H9 (cell line): Measurements from ENCODE around the gene KCTD6. TPM values are rescaled to one million over a fixed set of nuclear protein-coding genes. Genes with fewer than 3 reads are reported as not detected.

ENCODE experiments used
- DNase-seq: peaks from one replicate; pipeline ENCODE4 v3.0.0-alpha.2; 2017
- H2AFZ ChIP-seq: one replicate; pipeline ENCODE4 v1.6.1; 2013; ENCODE audit warnings: mild to moderate bottlenecking, low read length, control low read depth, moderate library complexity
- H2AK5ac ChIP-seq: 2 replicates; pipeline ENCODE4 v1.6.1; 2013; ENCODE audit warnings: low read length, control low read depth, mixed read lengths; ENCODE audit not compliant: insufficient read length
- H2BK120ac ChIP-seq: one replicate; pipeline ENCODE4 v1.6.1; 2013; ENCODE audit warnings: low read depth, mild to moderate bottlenecking, low read length, control low read depth, inconsistent platforms; ENCODE audit not compliant: poor library complexity, severe bottlenecking
- H2BK12ac ChIP-seq: 2 replicates; pipeline ENCODE4 v1.6.1; 2013; ENCODE audit warnings: low read length, control low read depth, mixed read lengths, low read depth; ENCODE audit not compliant: insufficient read length
- H2BK15ac ChIP-seq: 2 replicates; pipeline ENCODE4 v1.6.1; 2013; ENCODE audit warnings: low read depth, low read length, control low read depth
- H2BK20ac ChIP-seq: one replicate; pipeline ENCODE4 v1.6.1; 2013; ENCODE audit warnings: low read depth, mild to moderate bottlenecking, low read length, control low read depth, inconsistent platforms; ENCODE audit not compliant: poor library complexity, severe bottlenecking
- H2BK5ac ChIP-seq: 2 replicates; pipeline ENCODE4 v1.6.1; 2013; ENCODE audit warnings: low read length, control low read depth, mixed read lengths; ENCODE audit not compliant: insufficient read length
- H3K14ac ChIP-seq: 2 replicates; pipeline ENCODE4 v1.6.1; 2013; ENCODE audit warnings: low read length, control low read depth; ENCODE audit not compliant: insufficient read depth
- H3K18ac ChIP-seq: 2 replicates; pipeline ENCODE4 v1.6.1; 2013; ENCODE audit warnings: low read depth, mild to moderate bottlenecking, mixed read lengths, low read length, control low read depth; ENCODE audit not compliant: insufficient read length
- H3K23ac ChIP-seq: 2 replicates; pipeline ENCODE4 v1.6.1; 2013; ENCODE audit warnings: low read length, control low read depth, mixed read lengths, low read depth; ENCODE audit not compliant: insufficient read length
- H3K23me2 ChIP-seq: 2 replicates; pipeline ENCODE4 v1.6.1; 2013; ENCODE audit warnings: low read depth, mild to moderate bottlenecking, mixed read lengths, low read length, control low read depth; ENCODE audit not compliant: insufficient read length, poor library complexity, severe bottlenecking
- H3K27ac ChIP-seq: 2 replicates; pipeline ENCODE4 v1.5.1; 2013; ENCODE audit warnings: low read length, control low read depth, mixed read lengths, low read depth; ENCODE audit not compliant: insufficient read length
- H3K27me3 ChIP-seq: 2 replicates; pipeline ENCODE4 v1.6.1; 2013; ENCODE audit warnings: low read length, control low read depth, inconsistent platforms; ENCODE audit not compliant: insufficient read depth
- H3K4ac ChIP-seq: 2 replicates; pipeline ENCODE4 v1.6.1; 2013; ENCODE audit warnings: low read depth, mild to moderate bottlenecking, control low read depth, inconsistent platforms, low read length, moderate library complexity
- H3K4me1 ChIP-seq: 2 replicates; pipeline ENCODE4 v1.6.1; 2013; ENCODE audit warnings: low read length, control low read depth, inconsistent platforms; ENCODE audit not compliant: insufficient read depth
- H3K4me2 ChIP-seq: 2 replicates; pipeline ENCODE4 v1.6.1; 2013; ENCODE audit warnings: low read length, control low read depth, mixed read lengths; ENCODE audit not compliant: insufficient read length, insufficient read depth
- H3K56ac ChIP-seq: 2 replicates; pipeline ENCODE4 v1.6.1; 2013; ENCODE audit warnings: low read depth, mild to moderate bottlenecking, mixed read lengths, low read length, control low read depth; ENCODE audit not compliant: insufficient read length
- H3K79me1 ChIP-seq: 2 replicates; pipeline ENCODE4 v1.6.1; 2013; ENCODE audit warnings: low read depth, mild to moderate bottlenecking, moderate library complexity, low read length, control low read depth, inconsistent platforms; ENCODE audit not compliant: insufficient read depth, poor library complexity, severe bottlenecking
- H3K79me2 ChIP-seq: 2 replicates; pipeline ENCODE4 v1.6.1; 2013; ENCODE audit warnings: low read length, control low read depth, inconsistent platforms; ENCODE audit not compliant: insufficient read depth
- H3K9ac ChIP-seq: 2 replicates; pipeline ENCODE4 v1.6.1; 2013; ENCODE audit warnings: low read length, control low read depth, mixed read lengths; ENCODE audit not compliant: insufficient read length; ENCODE audit errors: extremely low read depth
- H3K9me3 ChIP-seq: one replicate; pipeline ENCODE4 v1.6.1; 2013; ENCODE audit warnings: low read depth, low read length, inconsistent platforms; ENCODE audit not compliant: control insufficient read depth
- H3T11ph ChIP-seq: one replicate; pipeline ENCODE4 v1.6.1; 2013; ENCODE audit warnings: mild to moderate bottlenecking, low read length, control low read depth, inconsistent platforms
- H4K20me1 ChIP-seq: one replicate; pipeline ENCODE4 v1.6.1; 2013; ENCODE audit not compliant: control insufficient read depth, insufficient read length, insufficient read depth
- H4K5ac ChIP-seq: 2 replicates; pipeline ENCODE4 v1.6.1; 2013; ENCODE audit warnings: low read depth, mild to moderate bottlenecking, mixed read lengths, low read length, control low read depth; ENCODE audit not compliant: insufficient read length
- H4K8ac ChIP-seq: replicated peaks from 2 replicates; pipeline ENCODE4 v1.6.1; 2013; ENCODE audit warnings: low read length, control low read depth, mixed read lengths, low read depth; ENCODE audit not compliant: insufficient read length
- H4K91ac ChIP-seq: 2 replicates; pipeline ENCODE4 v1.6.1; 2013; ENCODE audit warnings: low read depth, mild to moderate bottlenecking, moderate library complexity, mixed read lengths, low read length, control low read depth; ENCODE audit not compliant: insufficient read length
- H3K27ac Mint-ChIP-seq, 3 experiments: 2 replicates in 2 of 3; 3 replicates in 1 of 3; pipeline ENCODE4 v1.8.0; 2020 to 2021; ENCODE audit warnings: mixed read lengths in 3 of 3, mild to moderate bottlenecking in 1 of 3, moderate library complexity in 1 of 3
- H3K27me3 Mint-ChIP-seq: 2 replicates; pipeline ENCODE4 v1.8.0; 2021; ENCODE audit warnings: low read depth, mild to moderate bottlenecking, moderate library complexity, mixed read lengths
- H3K36me3 Mint-ChIP-seq, 3 experiments: 2 replicates in 2 of 3; 3 replicates in 1 of 3; pipeline ENCODE4 v1.8.0; 2020 to 2021; ENCODE audit warnings: low read depth in 3 of 3, mixed read lengths in 3 of 3; ENCODE audit not compliant: insufficient read depth in 1 of 3
- H3K4me1 Mint-ChIP-seq, 2 experiments: 2 replicates each; pipeline ENCODE4 v1.8.0; 2020; ENCODE audit warnings: mixed read lengths in 2 of 2
- H3K4me3 Mint-ChIP-seq, 2 experiments: 2 replicates in 1 of 2; 3 replicates in 1 of 2; pipeline ENCODE4 v1.8.0; 2020 to 2021; ENCODE audit warnings: mild to moderate bottlenecking in 2 of 2, mixed read lengths in 2 of 2, moderate library complexity in 1 of 2
- H3K9me3 Mint-ChIP-seq, 2 experiments: 2 replicates in 1 of 2; 3 replicates in 1 of 2; pipeline ENCODE4 v1.8.0; 2020; ENCODE audit warnings: mild to moderate bottlenecking in 2 of 2, mixed read lengths in 2 of 2, moderate library complexity in 1 of 2
- CTCF ChIP-seq: fragments of 200-600 bp; sonication (generic); conservative IDR thresholded peaks from 3 replicates; pipeline ENCODE4 v1.8.0; 2021; ENCODE audit warnings: antibody characterized with exemption, mild to moderate bottlenecking
- WGBS: extraction: QIAGEN DNeasy Blood & Tissue Kit; methylation state at CpG from one replicate; pipeline ENCODE4 v1.1.7; 2013; ENCODE audit warnings: missing lambda C conversion rate, low lambda C conversion rate, mixed read lengths; ENCODE audit not compliant: insufficient read length; ENCODE audit errors: extremely low coverage; 5-methylcytosine and 5-hydroxymethylcytosine counted together
- total RNA-seq: library from RNA; stranded (reverse); gene quantifications from 2 replicates; pipeline ENCODE4 v1.2.1, GENCODE V29; 2021

The KCTD6 gene
- total RNA-seq, 1 experiment from 2014 or later, result 14.2 TPM

GRCh38 chr3:58521917-58522631, 30.2 kb downstream of the KCTD6 start:
- Mint-ChIP-seq H3K9me3 (peaks cover 2 to 3% of the 10 kb centered on the region in 2 experiments; a peak in 2 of 5 replicates), H3K27ac (peak overlapping the region in 2 of 3 experiments; percentile 79 to 82; a peak in 3 of 7 replicates), H3K4me3 (no peak overlapping the region), H3K36me3 (peaks cover 0 to 4% (median 0%) of the 10 kb centered on the region in 3 experiments; a peak in 2 of 7 replicates), H3K27me3 (peaks cover 2% of the 10 kb centered on the region), H3K4me1 (peaks cover 57 to 65% of the 10 kb centered on the region in 2 experiments)
- Histone ChIP-seq H2AK5ac (no peak overlapping the region), H4K8ac (no peak overlapping the region), H2BK15ac (no peak overlapping the region), H4K91ac (no peak overlapping the region), H3K9me3 (no peaks in the 10 kb centered on the region), H4K20me1 (no peaks in the 10 kb centered on the region), H3K23me2 (no peaks in the 10 kb centered on the region), H2BK120ac (no peak overlapping the region), H3K79me2 (no peaks in the 10 kb centered on the region), H2BK12ac (no peak overlapping the region), H3K27me3 (no peaks in the 10 kb centered on the region), H2BK5ac (no peak overlapping the region), H2BK20ac (no peak overlapping the region), H3K4ac (no peak overlapping the region), H2AFZ (no peak overlapping the region), H3K23ac (no peak overlapping the region), H3K27ac (no peak overlapping the region), H3K4me2 (no peak overlapping the region), H3K9ac (no peak overlapping the region), H4K5ac (no peak overlapping the region), H3K18ac (no peak overlapping the region), H3K14ac (no peak overlapping the region; the same call in 1 of the 2 replicates), H3K79me1 (no peaks in the 10 kb centered on the region), H3K4me1 (no peaks in the 10 kb centered on the region; the same call in 1 of the 2 replicates), H3K56ac (no peak overlapping the region), H3T11ph (no peak overlapping the region)
- no CpG with 5 or more reads among the region's 10 CpGs for WGBS
- DNase-seq, result no peak
- TF ChIP-seq CTCF, result no peak
